HepG2 (cell line): ENCODE measurements around the gene FBF1. TPM values are rescaled to one million over a fixed set of nuclear protein-coding genes. Genes with fewer than 3 reads are reported as not detected.
A peak's percentile ranks its signal among the peaks of the same experiment; 100 is the strongest.

Source experiments
- MTF1 ChIP-seq: sonication (generic); formaldehyde crosslinking; IDR thresholded peaks from 2 replicates; pipeline ENCODE4 v1.5.0; 2020; ENCODE audit warnings: missing genetic modification reagents
- NAIF1 ChIP-seq: sonication (generic); formaldehyde crosslinking; IDR thresholded peaks from 2 replicates; pipeline ENCODE4 v1.5.0; 2020; ENCODE audit warnings: mild to moderate bottlenecking, missing genetic modification reagents, borderline replicate concordance
- SIX4 ChIP-seq: sonication (generic); formaldehyde crosslinking; IDR thresholded peaks from 2 replicates; pipeline ENCODE4 v1.4.0; 2020; ENCODE audit warnings: missing genetic modification reagents
- THYN1 ChIP-seq: sonication (generic); formaldehyde crosslinking; IDR thresholded peaks from 2 replicates; pipeline ENCODE4 v1.8.1; 2023; ENCODE audit warnings: low read depth, mild to moderate bottlenecking, moderate library complexity, missing genetic modification reagents, borderline replicate concordance
- U2AF2 ChIP-seq: fragments of 200-400 bp; formaldehyde crosslinking; IDR thresholded peaks from 2 replicates; pipeline ENCODE4 v1.6.1; 2017; ENCODE audit warnings: low read depth, mild to moderate bottlenecking, low read length
- ZBTB7B ChIP-seq: sonication (generic); formaldehyde crosslinking; IDR thresholded peaks from 2 replicates; pipeline ENCODE4 v1.4.0; 2020; ENCODE audit warnings: missing genetic modification reagents
- ZMAT3 ChIP-seq: sonication (generic); formaldehyde crosslinking; conservative IDR thresholded peaks from 2 replicates; pipeline ENCODE4 v1.7.0; 2021; ENCODE audit warnings: missing genetic modification reagents
- ZMYM3 ChIP-seq: sonication (generic); formaldehyde crosslinking; IDR thresholded peaks from 2 replicates; pipeline ENCODE4 v1.5.1; 2020; ENCODE audit warnings: mild to moderate bottlenecking, missing genetic modification reagents
- ZNF251 ChIP-seq: sonication (generic); formaldehyde crosslinking; IDR thresholded peaks from 2 replicates; pipeline ENCODE4 v1.9.0; 2021; ENCODE audit warnings: mild to moderate bottlenecking, missing genetic modification reagents
- ZNF317 ChIP-seq: sonication (generic); formaldehyde crosslinking; IDR thresholded peaks from 2 replicates; pipeline ENCODE4 v1.5.0; 2020; ENCODE audit warnings: mild to moderate bottlenecking, missing genetic modification reagents
- ZNF556 ChIP-seq: sonication (generic); formaldehyde crosslinking; IDR thresholded peaks from 2 replicates; pipeline ENCODE4 v1.4.0; 2020; ENCODE audit warnings: mild to moderate bottlenecking, missing genetic modification reagents, borderline replicate concordance
- ZNF570 ChIP-seq: sonication (generic); formaldehyde crosslinking; IDR thresholded peaks from 2 replicates; pipeline ENCODE4 v1.4.0; 2020; ENCODE audit warnings: mild to moderate bottlenecking, missing genetic modification reagents, borderline replicate concordance
- ZNF619 ChIP-seq: sonication (generic); formaldehyde crosslinking; IDR thresholded peaks from 2 replicates; pipeline ENCODE4 v1.4.0; 2020; ENCODE audit warnings: mild to moderate bottlenecking, missing genetic modification reagents
- ZNF670 ChIP-seq: sonication (generic); formaldehyde crosslinking; IDR thresholded peaks from 2 replicates; pipeline ENCODE4 v1.8.0; 2022; ENCODE audit warnings: mild to moderate bottlenecking, missing genetic modification reagents, borderline replicate concordance
- ZNF776 ChIP-seq: sonication (generic); formaldehyde crosslinking; IDR thresholded peaks from 2 replicates; pipeline ENCODE4 v1.4.0; 2020; ENCODE audit warnings: mild to moderate bottlenecking, missing genetic modification reagents
- polyA plus RNA-seq, 8 experiments: library from polyadenylated mRNA; depleted of rRNA in 3 of 8; stranded (reverse) in 7 of 8; unstranded in 1 of 8; fragments of >200 nt; fragmentation: Illumina TruSeq in 4 of 8; extraction: Trizol in 4 of 8; gene quantifications; 2 replicates each; pipeline versions ENCODE4 v1.2.1 to v1.2.3, GENCODE V29; 2011 to 2016; ENCODE audit warnings: low read depth in 4 of 8, missing spikeins in 1 of 8, mixed read lengths in 1 of 8; ENCODE audit not compliant: insufficient read depth in 1 of 8
- total RNA-seq, 5 experiments: library from RNA; depleted of rRNA; stranded (reverse); fragments of >200 nt; fragmentation: Illumina TruSeq; extraction: Trizol; gene quantifications; 2 replicates each; pipeline ENCODE4 v1.2.3, GENCODE V29; 2016; ENCODE audit warnings: low read depth in 1 of 5
- TF ChIP-seq, protein P1 (sequence below): sonication (generic); formaldehyde crosslinking; IDR thresholded peaks from 2 replicates; pipeline ENCODE4 v1.4.0; 2020; ENCODE audit warnings: missing genetic modification reagents
- TF ChIP-seq, protein P2 (sequence below): sonication (generic); formaldehyde crosslinking; IDR thresholded peaks from 2 replicates; pipeline ENCODE4 v1.8.1; 2023; ENCODE audit warnings: mild to moderate bottlenecking, missing genetic modification reagents
- TF ChIP-seq, protein P3 (sequence below): sonication (generic); formaldehyde crosslinking; IDR thresholded peaks from 2 replicates; pipeline ENCODE4 v1.9.0; 2022; ENCODE audit warnings: missing genetic modification reagents, mild to moderate bottlenecking, borderline replicate concordance
- TF ChIP-seq, protein P4 (sequence below): IDR thresholded peaks from 2 replicates; pipeline ENCODE4 v1.6.1; 2016; ENCODE audit warnings: low read depth
- TF ChIP-seq, protein P5 (sequence below): sonication (generic); formaldehyde crosslinking; conservative IDR thresholded peaks from 2 replicates; pipeline ENCODE4 v1.8.0; 2022; ENCODE audit warnings: mild to moderate bottlenecking, moderate library complexity, missing genetic modification reagents

FBF1 gene
- total and polyA plus RNA-seq, 2 of the 13 experiments (the other 11 are each of a cell fraction or from before 2014, with no cell fraction given) = 2.4 to 8.1 TPM

DNA sequence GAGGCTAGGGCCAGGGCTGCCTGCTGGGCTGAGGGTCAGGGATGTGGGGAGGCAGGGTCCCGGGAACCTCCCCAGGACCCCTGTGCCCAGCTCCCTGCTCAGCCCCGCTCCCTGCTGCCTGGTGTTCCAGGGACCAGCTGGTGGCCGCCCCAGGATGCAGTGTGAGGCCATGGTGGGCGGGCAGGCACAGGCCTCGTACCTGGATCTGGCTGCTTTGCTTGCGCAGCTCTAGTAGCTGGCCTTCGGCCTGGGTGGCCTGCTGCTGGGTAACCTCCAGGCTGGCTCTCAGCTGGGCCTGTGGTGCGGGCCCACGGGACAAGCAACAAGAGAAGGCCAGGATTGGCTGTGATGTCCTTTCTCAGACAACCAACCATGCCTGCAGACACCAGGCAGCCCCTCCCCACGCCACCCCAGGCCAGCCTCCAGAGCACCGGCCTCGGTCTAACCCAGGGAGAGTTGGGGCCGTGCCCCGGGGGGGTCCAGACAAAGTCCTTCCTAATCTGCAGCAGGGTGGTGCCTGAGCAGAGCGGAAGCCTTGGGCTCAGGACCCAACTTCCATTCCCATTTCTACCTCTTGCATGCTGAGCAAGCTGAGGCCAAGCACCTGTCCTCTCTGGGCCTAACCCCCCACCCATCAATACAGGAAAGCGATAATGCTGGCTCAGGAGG, 48.2 kb downstream of the FBF1 start (continued):
- TF ChIP-seq, protein P1, sequence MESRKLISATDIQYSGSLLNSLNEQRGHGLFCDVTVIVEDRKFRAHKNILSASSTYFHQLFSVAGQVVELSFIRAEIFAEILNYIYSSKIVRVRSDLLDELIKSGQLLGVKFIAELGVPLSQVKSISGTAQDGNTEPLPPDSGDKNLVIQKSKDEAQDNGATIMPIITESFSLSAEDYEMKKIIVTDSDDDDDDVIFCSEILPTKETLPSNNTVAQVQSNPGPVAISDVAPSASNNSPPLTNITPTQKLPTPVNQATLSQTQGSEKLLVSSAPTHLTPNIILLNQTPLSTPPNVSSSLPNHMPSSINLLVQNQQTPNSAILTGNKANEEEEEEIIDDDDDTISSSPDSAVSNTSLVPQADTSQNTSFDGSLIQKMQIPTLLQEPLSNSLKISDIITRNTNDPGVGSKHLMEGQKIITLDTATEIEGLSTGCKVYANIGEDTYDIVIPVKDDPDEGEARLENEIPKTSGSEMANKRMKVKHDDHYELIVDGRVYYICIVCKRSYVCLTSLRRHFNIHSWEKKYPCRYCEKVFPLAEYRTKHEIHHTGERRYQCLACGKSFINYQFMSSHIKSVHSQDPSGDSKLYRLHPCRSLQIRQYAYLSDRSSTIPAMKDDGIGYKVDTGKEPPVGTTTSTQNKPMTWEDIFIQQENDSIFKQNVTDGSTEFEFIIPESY = no peak
- no peak for TF ChIP-seq ZNF619
- no peak for TF ChIP-seq U2AF2
- 0 out of 2 replicates have a peak, but pooled peaks have one; percentile 46 for TF ChIP-seq ZNF570 (CRISPR knock-in tag)
- TF ChIP-seq, protein P2, sequence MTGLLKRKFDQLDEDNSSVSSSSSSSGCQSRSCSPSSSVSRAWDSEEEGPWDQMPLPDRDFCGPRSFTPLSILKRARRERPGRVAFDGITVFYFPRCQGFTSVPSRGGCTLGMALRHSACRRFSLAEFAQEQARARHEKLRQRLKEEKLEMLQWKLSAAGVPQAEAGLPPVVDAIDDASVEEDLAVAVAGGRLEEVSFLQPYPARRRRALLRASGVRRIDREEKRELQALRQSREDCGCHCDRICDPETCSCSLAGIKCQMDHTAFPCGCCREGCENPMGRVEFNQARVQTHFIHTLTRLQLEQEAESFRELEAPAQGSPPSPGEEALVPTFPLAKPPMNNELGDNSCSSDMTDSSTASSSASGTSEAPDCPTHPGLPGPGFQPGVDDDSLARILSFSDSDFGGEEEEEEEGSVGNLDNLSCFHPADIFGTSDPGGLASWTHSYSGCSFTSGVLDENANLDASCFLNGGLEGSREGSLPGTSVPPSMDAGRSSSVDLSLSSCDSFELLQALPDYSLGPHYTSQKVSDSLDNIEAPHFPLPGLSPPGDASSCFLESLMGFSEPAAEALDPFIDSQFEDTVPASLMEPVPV (CRISPR knock-in tag) = peak; percentile 96
- TF ChIP-seq ZNF317 = 0 out of 2 replicates have a peak, but pooled peaks have one; percentile 41
- no peak for TF ChIP-seq ZNF776 (CRISPR knock-in tag)
- TF ChIP-seq ZBTB7B (CRISPR knock-in tag) = peak; percentile 35; the same call in 1 of the 2 replicates
- TF ChIP-seq ZNF670 (CRISPR knock-in tag) = no peak
- TF ChIP-seq ZMYM3 (CRISPR knock-in tag) = peak; percentile 70
- TF ChIP-seq, protein P3, sequence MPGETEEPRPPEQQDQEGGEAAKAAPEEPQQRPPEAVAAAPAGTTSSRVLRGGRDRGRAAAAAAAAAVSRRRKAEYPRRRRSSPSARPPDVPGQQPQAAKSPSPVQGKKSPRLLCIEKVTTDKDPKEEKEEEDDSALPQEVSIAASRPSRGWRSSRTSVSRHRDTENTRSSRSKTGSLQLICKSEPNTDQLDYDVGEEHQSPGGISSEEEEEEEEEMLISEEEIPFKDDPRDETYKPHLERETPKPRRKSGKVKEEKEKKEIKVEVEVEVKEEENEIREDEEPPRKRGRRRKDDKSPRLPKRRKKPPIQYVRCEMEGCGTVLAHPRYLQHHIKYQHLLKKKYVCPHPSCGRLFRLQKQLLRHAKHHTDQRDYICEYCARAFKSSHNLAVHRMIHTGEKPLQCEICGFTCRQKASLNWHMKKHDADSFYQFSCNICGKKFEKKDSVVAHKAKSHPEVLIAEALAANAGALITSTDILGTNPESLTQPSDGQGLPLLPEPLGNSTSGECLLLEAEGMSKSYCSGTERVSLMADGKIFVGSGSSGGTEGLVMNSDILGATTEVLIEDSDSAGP (CRISPR knock-in tag) = peak; percentile 60
- TF ChIP-seq ZNF556 (CRISPR knock-in tag) = peak; percentile 53; the same call in 1 of the 2 replicates
- TF ChIP-seq, protein P4, sequence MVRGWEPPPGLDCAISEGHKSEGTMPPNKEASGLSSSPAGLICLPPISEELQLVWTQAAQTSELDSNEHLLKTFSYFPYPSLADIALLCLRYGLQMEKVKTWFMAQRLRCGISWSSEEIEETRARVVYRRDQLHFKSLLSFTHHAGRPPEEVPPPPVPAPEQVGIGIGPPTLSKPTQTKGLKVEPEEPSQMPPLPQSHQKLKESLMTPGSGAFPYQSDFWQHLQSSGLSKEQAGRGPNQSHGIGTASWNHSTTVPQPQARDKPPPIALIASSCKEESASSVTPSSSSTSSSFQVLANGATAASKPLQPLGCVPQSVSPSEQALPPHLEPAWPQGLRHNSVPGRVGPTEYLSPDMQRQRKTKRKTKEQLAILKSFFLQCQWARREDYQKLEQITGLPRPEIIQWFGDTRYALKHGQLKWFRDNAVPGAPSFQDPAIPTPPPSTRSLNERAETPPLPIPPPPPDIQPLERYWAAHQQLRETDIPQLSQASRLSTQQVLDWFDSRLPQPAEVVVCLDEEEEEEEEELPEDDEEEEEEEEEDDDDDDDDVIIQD = no peak
- 0 out of 2 replicates have a peak, but pooled peaks have one; percentile 19 for TF ChIP-seq ZNF251 (CRISPR knock-in tag)
- TF ChIP-seq THYN1 (CRISPR knock-in tag) = no peak
- no peak for TF ChIP-seq MTF1
- TF ChIP-seq, protein P5, sequence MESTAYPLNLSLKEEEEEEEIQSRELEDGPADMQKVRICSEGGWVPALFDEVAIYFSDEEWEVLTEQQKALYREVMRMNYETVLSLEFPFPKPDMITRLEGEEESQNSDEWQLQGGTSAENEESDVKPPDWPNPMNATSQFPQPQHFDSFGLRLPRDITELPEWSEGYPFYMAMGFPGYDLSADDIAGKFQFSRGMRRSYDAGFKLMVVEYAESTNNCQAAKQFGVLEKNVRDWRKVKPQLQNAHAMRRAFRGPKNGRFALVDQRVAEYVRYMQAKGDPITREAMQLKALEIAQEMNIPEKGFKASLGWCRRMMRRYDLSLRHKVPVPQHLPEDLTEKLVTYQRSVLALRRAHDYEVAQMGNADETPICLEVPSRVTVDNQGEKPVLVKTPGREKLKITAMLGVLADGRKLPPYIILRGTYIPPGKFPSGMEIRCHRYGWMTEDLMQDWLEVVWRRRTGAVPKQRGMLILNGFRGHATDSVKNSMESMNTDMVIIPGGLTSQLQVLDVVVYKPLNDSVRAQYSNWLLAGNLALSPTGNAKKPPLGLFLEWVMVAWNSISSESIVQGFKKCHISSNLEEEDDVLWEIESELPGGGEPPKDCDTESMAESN = no peak
- TF ChIP-seq SIX4 = no peak
- no peak for TF ChIP-seq NAIF1 (CRISPR knock-in tag)
- TF ChIP-seq ZMAT3 = no peak
